ENCODE measurements around the gene MAMDC4.

- TF ChIP-seq CTCF (IDR thresholded peaks at IDR 0.05) (no peak), POLR2A (IDR thresholded peaks at IDR 0.05) (no peak), POLR2AphosphoS5 (IDR thresholded peaks at IDR 0.05) (no peak), EP300 (IDR thresholded peaks at IDR 0.05) (no peak)
These were observed 3.4 kb downstream of the MAMDC4 start for GRCh38 chr9:136855461-136856078.

All from sigmoid colon (tissue), 4 donors.